Endothelial cell of umbilical vein (primary cell): ENCODE data around the gene ANKRD39. TPM values are rescaled to one million over a fixed set of nuclear protein-coding genes. Genes with fewer than 3 reads are reported as not detected.

Source experiments
- BruUV-seq: library from RNA; stranded (reverse); fragments of 400-500 nt; replicated peaks from 2 replicates; lab custom pipeline; 2021; lab: Mats Ljungman, UMichigan
- CTCF ChIA-PET: fragments of 300-600, 350-600 bp; sonication (Branson Sonifier 250); formaldehyde crosslinking; loops from one replicate; lab custom pipeline; 2021; ENCODE audit warnings: antibody characterized with exemption, inconsistent platforms; lab: Charles Lee
- POLR2A ChIA-PET: fragments of 300-600, 350-600 bp; sonication (Branson Sonifier 250); formaldehyde crosslinking; loops from one replicate; lab custom pipeline; 2021; ENCODE audit warnings: antibody characterized with exemption, inconsistent platforms; lab: Charles Lee
- DNase-seq: peaks from one replicate; pipeline ENCODE4 v3.0.0-alpha.2; 2011; ENCODE audit warnings: low read depth, low spot score
- FAIRE-seq: peaks from 2 replicates; lab custom pipeline; 2011; peaks lifted over from hg19 to GRCh38; lab: Jason Lieb, UNC
- H2AFZ ChIP-seq: 2 replicates; pipeline ENCODE4 v1.6.0; 2012; ENCODE audit warnings: low read depth, low read length, control low read depth, inconsistent platforms
- H3K27ac ChIP-seq: 2 replicates; pipeline ENCODE4 v1.5.1; 2011; ENCODE audit warnings: low read depth, mild to moderate bottlenecking, control low read depth, low read length, moderate library complexity; ENCODE audit not compliant: insufficient read depth
- H3K27me3 ChIP-seq, 2 experiments: 2 replicates each; pipeline versions ENCODE4 v1.6.0 to v1.6.1; 2011; ENCODE audit warnings: low read length in 2 of 2, mixed read lengths in 1 of 2; ENCODE audit not compliant: control insufficient read depth in 2 of 2, insufficient read depth in 2 of 2
- H3K36me3 ChIP-seq, 2 experiments: 2 replicates in 1 of 2; 3 replicates in 1 of 2; pipeline ENCODE4 v1.5.1; 2011; ENCODE audit warnings: low read length in 2 of 2, mild to moderate bottlenecking in 1 of 2, moderate library complexity in 1 of 2; ENCODE audit not compliant: control insufficient read depth in 2 of 2, insufficient read depth in 2 of 2; ENCODE audit errors: extremely low read depth in 1 of 2
- H3K4me1 ChIP-seq: 3 replicates; pipeline ENCODE4 v1.5.1; 2011; ENCODE audit warnings: mild to moderate bottlenecking, low read length; ENCODE audit not compliant: control insufficient read depth, insufficient read depth; ENCODE audit errors: extremely low read depth
- H3K4me2 ChIP-seq: 2 replicates; pipeline ENCODE4 v1.6.1; 2011; ENCODE audit warnings: low read length, control low read depth, mixed read lengths; ENCODE audit not compliant: insufficient read depth
- H3K4me3 ChIP-seq, 3 experiments: fragments of 200-600 bp in 1 of 3; sonication (generic), shearing (Covaris generic) in 1 of 3; replicated peaks in 1 of 3; 2 replicates each; pipeline ENCODE4 v1.5.1; 2011 to 2016; ENCODE audit warnings: control low read depth in 3 of 3, low read length in 3 of 3, mild to moderate bottlenecking in 2 of 3, inconsistent platforms in 1 of 3, low read depth in 1 of 3, moderate library complexity in 1 of 3; ENCODE audit not compliant: insufficient read depth in 1 of 3
- H3K79me2 ChIP-seq: 2 replicates; pipeline ENCODE4 v1.6.0; 2012; ENCODE audit warnings: low read length, inconsistent platforms; ENCODE audit not compliant: control insufficient read depth, insufficient read depth
- H3K9ac ChIP-seq: replicated peaks from 2 replicates; pipeline ENCODE3; 2011; ENCODE audit warnings: low read length, control low read depth; ENCODE audit not compliant: insufficient read depth; ENCODE audit errors: extremely low read depth
- H3K9me1 ChIP-seq: replicated peaks from 3 replicates; pipeline ENCODE4 v1.6.0; 2011; ENCODE audit warnings: mild to moderate bottlenecking, low read length; ENCODE audit not compliant: control insufficient read depth, insufficient read depth; ENCODE audit errors: extremely low read depth
- H3K9me3 ChIP-seq: replicated peaks from 2 replicates; pipeline ENCODE4 v1.5.1; 2012; ENCODE audit warnings: low read length, inconsistent platforms; ENCODE audit not compliant: control insufficient read depth, insufficient read depth
- H4K20me1 ChIP-seq: replicated peaks from 2 replicates; pipeline ENCODE3; 2011; ENCODE audit warnings: mild to moderate bottlenecking, low read length; ENCODE audit not compliant: control insufficient read depth, insufficient read depth; ENCODE audit errors: extremely low read depth
- CTCF ChIP-seq, 2 donors: IDR thresholded peaks; 1 replicate in 1 of 2; 2 replicates in 1 of 2; pipeline ENCODE4 v1.5.1; 2011; ENCODE audit warnings: low read length in 2 of 2, mild to moderate bottlenecking in 2 of 2, moderate library complexity in 2 of 2, control low read depth in 1 of 2, inconsistent platforms in 1 of 2, low read depth in 1 of 2; ENCODE audit not compliant: insufficient read depth in 1 of 2; ENCODE audit errors: extremely low read depth in 1 of 2
- EZH2 ChIP-seq: IDR thresholded peaks from 2 replicates; pipeline ENCODE4 v1.6.1; 2012; ENCODE audit warnings: borderline replicate concordance, low read depth, mild to moderate bottlenecking, moderate library complexity, low read length, inconsistent platforms; ENCODE audit not compliant: severe bottlenecking
- FOS ChIP-seq: IDR thresholded peaks from 2 replicates; pipeline ENCODE4 v1.6.1; 2011; ENCODE audit warnings: mild to moderate bottlenecking, low read length, moderate library complexity, borderline replicate concordance; ENCODE audit not compliant: insufficient read depth
- GATA2 ChIP-seq: IDR thresholded peaks from 2 replicates; pipeline ENCODE4 v1.7.0; 2011; ENCODE audit warnings: low read depth, mild to moderate bottlenecking, moderate library complexity, mixed read lengths, low read length; ENCODE audit not compliant: insufficient read length, insufficient read depth
- JUN ChIP-seq: IDR thresholded peaks from 2 replicates; pipeline ENCODE4 v1.6.1; 2011; ENCODE audit warnings: borderline replicate concordance, low read depth; ENCODE audit not compliant: insufficient read length, insufficient read depth
- MAX ChIP-seq: IDR thresholded peaks from 2 replicates; pipeline ENCODE4 v1.6.1; 2011; ENCODE audit not compliant: insufficient read depth, insufficient read length
- MYC ChIP-seq: IDR thresholded peaks from one replicate; pipeline ENCODE4 v1.6.1; 2011; ENCODE audit warnings: mild to moderate bottlenecking, low read depth, low read length
- POLR2A ChIP-seq: IDR thresholded peaks from 2 replicates; pipeline ENCODE4 v1.6.1; 2012; ENCODE audit warnings: low read depth, mild to moderate bottlenecking, control low read depth, low read length
- POLR2AphosphoS5 ChIP-seq: IDR thresholded peaks from 2 replicates; pipeline ENCODE4 v1.6.1; 2012; ENCODE audit warnings: low read depth, mild to moderate bottlenecking, control low read depth, low read length, moderate library complexity; ENCODE audit not compliant: insufficient read depth
- dilution Hi-C: fragments of 300-500 bp; cut with MboI; formaldehyde crosslinking; loops from one replicate; pipeline ENCODE4 v1.15.0; 2019; ENCODE audit warnings: low sequenced_read_pairs; ENCODE audit not compliant: extremely low pct_ligation_motif_present
- intact Hi-C: fragments of 100-400 bp; cut with micrococcal nuclease; formaldehyde crosslinking; loops from one replicate; pipeline ENCODE4 v1.10.0; 2022
- polyA plus RNA-seq, 4 experiments: library from polyadenylated mRNA; depleted of rRNA in 3 of 4; stranded (reverse) in 3 of 4; unstranded in 1 of 4; fragments of >200 nt; gene quantifications; 2 replicates each; pipeline versions ENCODE4 v1.2.1 to v1.2.3, GENCODE V29; 2011 to 2012; ENCODE audit warnings: missing spikeins in 1 of 4
- total RNA-seq: library from RNA; stranded (reverse); gene quantifications from 2 replicates; pipeline ENCODE4 v1.2.3, GENCODE V29; 2021

The ANKRD39 gene
- total and polyA plus RNA-seq, 2 donors (not counting 3 experiments of a cell fraction or from before 2014, with no cell fraction given) = 14.7 to 17.9 TPM

GRCh38 chr2:96808176-96808837, 49.5 kb downstream of the ANKRD39 start:
- H3K4me3 ChIP-seq = no peak overlapping the region
- H3K36me3 ChIP-seq = no peaks in the 10 kb centered on the region
- no peak overlapping the region for H3K27ac ChIP-seq
- no peak overlapping the region for H2AFZ ChIP-seq
- intact Hi-C loops = no loop called here
- H3K9ac ChIP-seq = no peak overlapping the region
- no peaks in the 10 kb centered on the region for H3K27me3 ChIP-seq
- no peak for FAIRE-seq
- ChIA-PET POLR2A (no interaction called here), CTCF (no interaction called here)
- dilution Hi-C loops = no loop called here
- no TSS peak for BruUV-seq
- no peaks in the 10 kb centered on the region for H4K20me1 ChIP-seq
- H3K9me3 ChIP-seq = no peaks in the 10 kb centered on the region
- H3K9me1 ChIP-seq = no peaks in the 10 kb centered on the region
- no peaks in the 10 kb centered on the region for H3K79me2 ChIP-seq
- no peak for DNase-seq
- H3K4me2 ChIP-seq = no peak overlapping the region
- no peak for TF ChIP-seq POLR2A
- TF ChIP-seq MAX = no peak
- no peak for TF ChIP-seq GATA2
- TF ChIP-seq CTCF (IDR thresholded peaks at IDR 0.05; ENCODE audit: extremely low read depth in 1 of 2, insufficient read depth in 1 of 2, low read depth in 1 of 2, low read length in 2 of 2) = no peak
- no peak for TF ChIP-seq EZH2
- no peak for TF ChIP-seq JUN
- no peak for TF ChIP-seq POLR2AphosphoS5
- no peak for TF ChIP-seq FOS
- TF ChIP-seq MYC = no peak
- no peaks in the 10 kb centered on the region for H3K4me1 ChIP-seq
